Gastroesophageal sphincter (tissue), 4 donors: Measurements from ENCODE around the gene TMEM19. TPM values are rescaled to one million over a fixed set of nuclear protein-coding genes. Genes with fewer than 3 reads are reported as not detected.
"Not testable (repeated sequence)": the region's sequence is repeated elsewhere in the genome, so short reads cannot be mapped to it uniquely, and the experiment has no call there.

Experiments used
- ATAC-seq: fragments of 150-250 bp; one replicate; pipeline ENCODE4 v1.9.1; 2016; ENCODE audit warnings: mild to moderate bottlenecking, moderate library complexity
- H3K27ac ChIP-seq, 4 donors: fragments of 200-600 bp; sonication (generic) in 3 of 4; 1 replicate in 3 of 4; 2 replicates in 1 of 4; pipeline ENCODE4 v1.5.1; 2016 to 2019
- H3K27me3 ChIP-seq: fragments of 200-600 bp; sonication (generic); one replicate; pipeline ENCODE4 v1.5.1; 2019
- H3K36me3 ChIP-seq, 2 donors: fragments of 200-600 bp; sonication (generic); one replicate each; pipeline ENCODE4 v1.5.1; 2019; ENCODE audit warnings: control low read depth in 1 of 2
- H3K4me1 ChIP-seq, 3 donors: fragments of 200-600 bp; sonication (generic); 1 replicate in 2 of 3; 2 replicates in 1 of 3; pipeline ENCODE4 v1.5.1; 2016 to 2019; ENCODE audit warnings: control low read depth in 2 of 3
- H3K4me3 ChIP-seq, 2 donors: fragments of 200-600 bp; sonication (generic); one replicate each; pipeline ENCODE4 v1.5.1; 2019; ENCODE audit warnings: mild to moderate bottlenecking in 1 of 2, moderate library complexity in 1 of 2
- H3K9me3 ChIP-seq, 3 donors: fragments of 200-600 bp; sonication (generic); one replicate each; pipeline ENCODE4 v1.5.1; 2017 to 2019; ENCODE audit warnings: control low read depth in 2 of 3
- CTCF ChIP-seq, 4 experiments: fragments of 200-600 bp in 2 of 4; fragments of 450-650 bp in 2 of 4; sonication (generic) in 1 of 4; IDR thresholded peaks; one replicate each; pipeline ENCODE4 v1.5.1; 2017 to 2019; ENCODE audit warnings: antibody characterized with exemption in 4 of 4, mild to moderate bottlenecking in 2 of 4, moderate library complexity in 2 of 4
- EP300 ChIP-seq: sonication (generic); formaldehyde crosslinking; IDR thresholded peaks from one replicate; pipeline ENCODE4 v1.6.1; 2017; ENCODE audit warnings: antibody characterized with exemption, mild to moderate bottlenecking
- POLR2A ChIP-seq, 2 donors: fragments of 450-650 bp; IDR thresholded peaks; one replicate each; pipeline ENCODE4 v1.6.1; 2017; ENCODE audit warnings: antibody characterized with exemption in 2 of 2, mild to moderate bottlenecking in 2 of 2, moderate library complexity in 1 of 2
- POLR2AphosphoS5 ChIP-seq: sonication (generic); formaldehyde crosslinking; IDR thresholded peaks from one replicate; pipeline ENCODE4 v1.6.1; 2017; ENCODE audit warnings: antibody characterized with exemption
- WGBS, 2 donors: methylation state at CpG; one replicate each; pipeline ENCODE4 v1.1.5; 2018; ENCODE audit warnings: low coverage in 1 of 2; 5-methylcytosine and 5-hydroxymethylcytosine counted together
- total RNA-seq, 4 donors: library from RNA; depleted of rRNA; stranded (reverse); fragments of >200 nt; gene quantifications; one replicate each; pipeline ENCODE4 v1.1.0, GENCODE V29; 2016

Gene TMEM19
- total RNA-seq, 4 donors from 2014 or later = 15.5 to 28.9 (median 19.9) TPM

- Histone ChIP-seq H3K4me3 (peak overlapping the region; percentile 39 to 75), H3K4me1 (peaks cover 0 to 36% (median 7%) of the 10 kb centered on the region in 3 donors), H3K27me3 (no peaks in the 10 kb centered on the region), H3K27ac (peak overlapping the region; percentile 15 to 93 (median 89)), H3K9me3 (no peaks in the 10 kb centered on the region), H3K36me3 (no peaks in the 10 kb centered on the region)
- no peak for TF ChIP-seq POLR2A (IDR thresholded peaks at IDR 0.05)
- no peak for TF ChIP-seq CTCF (IDR thresholded peaks at IDR 0.05)
- TF ChIP-seq POLR2AphosphoS5 = no peak
- TF ChIP-seq EP300 = no peak
- WGBS, 2 donors = 7 to 18% methylated on average over 6 to 19 of the region's 19 CpGs
- no peak for ATAC-seq
Measured at GRCh38 chr12:71685312-71685906, 473 bp upstream of the TMEM19 start.

GRCh38 chr12:71686658-71687025, 760 bp downstream of the TMEM19 start:
- Histone ChIP-seq H3K27me3 (no peaks in the 10 kb centered on the region), H3K4me1 (peaks cover 0 to 36% (median 7%) of the 10 kb centered on the region in 3 donors), H3K36me3 (no peaks in the 10 kb centered on the region), H3K27ac (peak overlapping the region; percentile 15 to 93 (median 89)), H3K9me3 (no peaks in the 10 kb centered on the region), H3K4me3 (peak overlapping the region; percentile 39 to 75)
- no peak for ATAC-seq
- TF ChIP-seq POLR2AphosphoS5 (no peak), EP300 (no peak), POLR2A (IDR thresholded peaks at IDR 0.05) (no peak), CTCF (IDR thresholded peaks at IDR 0.05) (no peak)
- WGBS, 2 donors = 6 to 8% methylated on average over 3 of the region's 3 CpGs

GRCh38 chr12:71687172-71687571, 1.3 kb downstream of the TMEM19 start:
- WGBS, 2 donors = 76 to 77% methylated on average over 4 to 11 of the region's 11 CpGs
- Histone ChIP-seq H3K4me1 (peaks cover 0 to 36% (median 7%) of the 10 kb centered on the region in 3 donors), H3K27ac (peak overlapping the region in 2 of 4 donors; percentile 89 to 93), H3K4me3 (peak overlapping the region; percentile 39 to 75)
- ATAC-seq, H3K36me3 ChIP-seq, H3K9me3 ChIP-seq, H3K27me3 ChIP-seq: not testable (repeated sequence)

- WGBS, 2 donors = 76 to 77% methylated on average over 5 of the region's 5 CpGs
- Histone ChIP-seq H3K9me3 (no peaks in the 10 kb centered on the region), H3K27ac (no peak overlapping the region), H3K27me3 (no peaks in the 10 kb centered on the region), H3K36me3 (no peaks in the 10 kb centered on the region), H3K4me3 (no peak overlapping the region), H3K4me1 (peaks cover 0 to 36% (median 7%) of the 10 kb centered on the region in 3 donors)
- no peak for ATAC-seq
- TF ChIP-seq CTCF (IDR thresholded peaks at IDR 0.05) (no peak), POLR2A (IDR thresholded peaks at IDR 0.05) (no peak), EP300 (no peak), POLR2AphosphoS5 (no peak)
Measured at GRCh38 chr12:71688961-71689570, 3.2 kb downstream of the TMEM19 start.

- peaks cover 0 to 29% (median 7%) of the 10 kb centered on the region in 3 donors for H3K4me1 ChIP-seq
- 93 to 94% methylated on average over 3 of the region's 4 CpGs for WGBS, 2 donors
- H3K4me3 ChIP-seq = no peak overlapping the region
- H3K9me3 ChIP-seq = no peaks in the 10 kb centered on the region
- TF ChIP-seq CTCF (IDR thresholded peaks at IDR 0.05) (no peak), EP300 (no peak), POLR2A (IDR thresholded peaks at IDR 0.05) (no peak), POLR2AphosphoS5 (no peak)
- H3K36me3 ChIP-seq = peaks cover 0 to 3% of the 10 kb centered on the region in 2 donors
- no peak overlapping the region for H3K27ac ChIP-seq
- ATAC-seq = no peak
- no peaks in the 10 kb centered on the region for H3K27me3 ChIP-seq
Measured at GRCh38 chr12:71691504-71692129, 5.7 kb downstream of the TMEM19 start.
